GM12864 (cell line): ENCODE data around the gene CPSF4.

Experiments
- DNase-seq: peaks from one replicate; pipeline ENCODE4 v3.0.0-alpha.2; 2011; ENCODE audit warnings: low read depth
- H3K4me3 ChIP-seq: 2 replicates; pipeline ENCODE4 v1.5.1; 2011; ENCODE audit warnings: mild to moderate bottlenecking, low read depth, low read length, control low read depth
- TF ChIP-seq, protein P1 (sequence below): IDR thresholded peaks from 2 replicates; pipeline ENCODE4 v1.5.1; 2011; ENCODE audit warnings: low read depth, mild to moderate bottlenecking, moderate library complexity, low read length, control low read depth, inconsistent platforms; ENCODE audit errors: missing control alignments

CPSF4 gene

GRCh38 chr7:99402854-99403253 lies 35.9 kb upstream of the CPSF4 start:
- no peak for DNase-seq
- TF ChIP-seq, protein P1, sequence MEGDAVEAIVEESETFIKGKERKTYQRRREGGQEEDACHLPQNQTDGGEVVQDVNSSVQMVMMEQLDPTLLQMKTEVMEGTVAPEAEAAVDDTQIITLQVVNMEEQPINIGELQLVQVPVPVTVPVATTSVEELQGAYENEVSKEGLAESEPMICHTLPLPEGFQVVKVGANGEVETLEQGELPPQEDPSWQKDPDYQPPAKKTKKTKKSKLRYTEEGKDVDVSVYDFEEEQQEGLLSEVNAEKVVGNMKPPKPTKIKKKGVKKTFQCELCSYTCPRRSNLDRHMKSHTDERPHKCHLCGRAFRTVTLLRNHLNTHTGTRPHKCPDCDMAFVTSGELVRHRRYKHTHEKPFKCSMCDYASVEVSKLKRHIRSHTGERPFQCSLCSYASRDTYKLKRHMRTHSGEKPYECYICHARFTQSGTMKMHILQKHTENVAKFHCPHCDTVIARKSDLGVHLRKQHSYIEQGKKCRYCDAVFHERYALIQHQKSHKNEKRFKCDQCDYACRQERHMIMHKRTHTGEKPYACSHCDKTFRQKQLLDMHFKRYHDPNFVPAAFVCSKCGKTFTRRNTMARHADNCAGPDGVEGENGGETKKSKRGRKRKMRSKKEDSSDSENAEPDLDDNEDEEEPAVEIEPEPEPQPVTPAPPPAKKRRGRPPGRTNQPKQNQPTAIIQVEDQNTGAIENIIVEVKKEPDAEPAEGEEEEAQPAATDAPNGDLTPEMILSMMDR: no peak
- no peak overlapping the region for H3K4me3 ChIP-seq

- TF ChIP-seq, protein P1: no peak
- DNase-seq: no peak
- no peak overlapping the region for H3K4me3 ChIP-seq
Observed at GRCh38 chr7:99403764-99404163, 35.0 kb upstream of the CPSF4 start.

DNA sequence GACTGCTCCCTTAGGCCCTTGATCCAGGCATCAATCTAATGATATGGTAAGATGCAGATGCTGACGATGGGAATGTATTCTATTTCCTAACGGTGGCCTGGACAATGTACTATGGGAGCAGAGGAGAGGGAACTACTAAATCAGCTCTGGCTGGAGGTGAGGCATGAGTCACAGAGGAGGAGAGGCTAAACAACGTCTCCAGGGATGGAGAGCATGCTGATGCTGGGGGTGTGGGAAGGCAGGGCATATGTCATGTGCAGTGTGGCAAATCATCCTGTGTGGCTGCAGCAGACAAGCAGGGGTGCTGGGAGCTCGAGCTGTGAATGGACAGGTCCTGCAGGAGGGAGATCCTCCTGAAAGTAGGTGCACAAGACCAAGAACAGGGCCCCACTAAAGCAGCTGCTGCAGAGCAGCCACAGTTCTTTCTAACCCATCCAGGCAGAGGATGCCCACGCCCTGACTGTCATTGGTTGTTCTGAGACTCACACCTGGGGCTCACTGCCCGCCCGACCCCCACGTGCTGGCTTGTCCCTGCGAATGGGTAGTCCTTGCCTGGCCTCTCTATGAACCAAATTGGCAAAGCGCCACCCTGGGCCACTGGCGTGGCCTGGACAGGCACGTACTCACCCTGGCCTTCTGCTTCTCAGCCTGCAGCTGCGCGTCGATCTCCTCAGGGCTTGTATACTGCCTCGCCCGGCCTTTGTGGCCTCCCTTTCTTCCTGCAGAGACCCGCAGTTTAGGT lies 34.3 kb upstream of the CPSF4 start:
- TF ChIP-seq, protein P1: no peak
- no peak overlapping the region for H3K4me3 ChIP-seq
- DNase-seq: no peak

- DNase-seq: no peak
- H3K4me3 ChIP-seq: no peak overlapping the region
- TF ChIP-seq, protein P1: no peak
Observed at GRCh38 chr7:99404977-99405320, 33.8 kb upstream of the CPSF4 start.

DNA sequence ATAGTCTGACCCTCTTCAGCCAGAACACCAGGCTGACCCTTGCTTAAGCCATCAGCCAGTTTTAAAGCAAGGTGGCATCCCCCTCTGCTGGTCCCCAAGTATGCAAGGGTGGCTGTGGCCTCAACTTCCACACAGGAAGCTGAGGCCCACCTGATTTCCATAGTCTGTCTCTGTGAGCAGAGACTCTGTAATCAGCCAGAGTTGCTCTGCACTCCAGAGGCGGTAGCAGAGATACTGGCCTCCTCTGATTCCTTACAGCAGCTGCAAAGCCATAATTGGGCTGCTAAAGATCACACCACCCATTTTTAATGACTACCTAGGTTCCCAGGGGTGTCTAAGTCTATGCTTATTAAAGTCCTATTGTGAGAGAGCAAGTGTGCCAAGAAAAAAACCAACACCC lies 32.2 kb upstream of the CPSF4 start:
- no peak for DNase-seq
- H3K4me3 ChIP-seq: peak overlapping the region; percentile 95; the same call in 1 of the 2 replicates

GRCh38 chr7:99407872-99408378 lies 30.8 kb upstream of the CPSF4 start:
- DNase-seq: no peak
- TF ChIP-seq, protein P1: no peak
- peak overlapping the region; percentile 95 for H3K4me3 ChIP-seq

More for the DNA sequence above, 32.2 kb upstream of the CPSF4 start:
- TF ChIP-seq, protein P1: no peak

- DNase-seq: peak; percentile 85
- peak within 1 kb of the TSS; percentile 95 for H3K4me3 ChIP-seq
- TF ChIP-seq, protein P1: no peak
Observed at GRCh38 chr7:99408379-99409191, 30.2 kb upstream of the CPSF4 start, which contains the start of the genes BUD31 and PDAP1. BUD31 (plus strand) TSS chr7:99408969; CDS start chr7:99411093, 2,124 bp downstream. PDAP1 (minus strand) TSS chr7:99408597; CDS start chr7:99408548, 49 bp downstream.
